NB4 (cell line): ENCODE measurements around the gene WDR44.

ENCODE experiments used
- MYC ChIP-seq: IDR thresholded peaks from 2 replicates; pipeline ENCODE4 v1.6.1; 2011; ENCODE audit warnings: low read depth, low read length
- POLR2A ChIP-seq: IDR thresholded peaks from 2 replicates; pipeline ENCODE4 v1.6.1; 2011; ENCODE audit warnings: mild to moderate bottlenecking; ENCODE audit not compliant: insufficient read length; ENCODE audit errors: extremely low read depth
- TF ChIP-seq, protein P1 (sequence below): IDR thresholded peaks from one replicate; pipeline ENCODE4 v1.5.1; 2012; ENCODE audit warnings: low read depth, low read length

DNA sequence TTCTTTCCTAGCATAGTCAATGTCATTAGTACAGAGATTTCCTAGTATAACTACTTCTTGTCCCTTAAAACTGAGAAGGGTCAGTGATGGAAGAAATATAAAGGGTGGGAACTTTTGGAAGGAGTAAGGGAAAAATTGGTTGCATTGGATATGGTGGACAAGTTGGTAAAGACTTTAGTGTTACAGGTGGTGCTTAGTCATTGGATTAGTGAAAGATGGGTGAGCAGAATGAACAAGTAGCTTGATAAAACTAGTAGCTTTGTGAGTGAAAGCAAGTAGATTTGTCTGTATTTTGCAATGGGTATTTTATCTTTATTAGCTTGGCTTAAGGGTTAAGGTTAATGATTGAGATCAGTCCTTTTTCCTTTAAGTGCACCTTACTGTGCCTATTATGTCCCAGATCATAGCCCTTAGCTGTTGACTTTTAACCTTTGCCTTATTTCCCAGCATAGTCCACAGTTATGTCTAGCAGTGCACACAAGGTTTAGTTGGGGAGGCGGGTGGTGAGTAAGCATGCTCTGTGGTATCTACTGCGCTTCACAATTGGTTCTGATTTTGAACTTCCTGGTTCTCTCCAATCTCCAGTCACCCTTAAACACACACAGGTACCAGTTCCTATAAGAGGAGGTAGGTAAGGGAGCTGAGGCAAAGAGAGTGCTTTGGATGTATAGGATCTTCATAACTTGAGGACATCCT is 9.5 kb downstream of the WDR44 start:
- TF ChIP-seq, protein P1, sequence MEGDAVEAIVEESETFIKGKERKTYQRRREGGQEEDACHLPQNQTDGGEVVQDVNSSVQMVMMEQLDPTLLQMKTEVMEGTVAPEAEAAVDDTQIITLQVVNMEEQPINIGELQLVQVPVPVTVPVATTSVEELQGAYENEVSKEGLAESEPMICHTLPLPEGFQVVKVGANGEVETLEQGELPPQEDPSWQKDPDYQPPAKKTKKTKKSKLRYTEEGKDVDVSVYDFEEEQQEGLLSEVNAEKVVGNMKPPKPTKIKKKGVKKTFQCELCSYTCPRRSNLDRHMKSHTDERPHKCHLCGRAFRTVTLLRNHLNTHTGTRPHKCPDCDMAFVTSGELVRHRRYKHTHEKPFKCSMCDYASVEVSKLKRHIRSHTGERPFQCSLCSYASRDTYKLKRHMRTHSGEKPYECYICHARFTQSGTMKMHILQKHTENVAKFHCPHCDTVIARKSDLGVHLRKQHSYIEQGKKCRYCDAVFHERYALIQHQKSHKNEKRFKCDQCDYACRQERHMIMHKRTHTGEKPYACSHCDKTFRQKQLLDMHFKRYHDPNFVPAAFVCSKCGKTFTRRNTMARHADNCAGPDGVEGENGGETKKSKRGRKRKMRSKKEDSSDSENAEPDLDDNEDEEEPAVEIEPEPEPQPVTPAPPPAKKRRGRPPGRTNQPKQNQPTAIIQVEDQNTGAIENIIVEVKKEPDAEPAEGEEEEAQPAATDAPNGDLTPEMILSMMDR: no peak
- TF ChIP-seq MYC (no peak), POLR2A (no peak)
